GM12875 (cell line): ENCODE results near the gene RBM26.
A peak's percentile ranks its signal among the peaks of the same experiment; 100 is the strongest.

Experiments used
- H3K4me3 ChIP-seq: one replicate; pipeline ENCODE4 v1.5.1; 2011; ENCODE audit warnings: low read depth, low read length, control low read depth
- TF ChIP-seq, protein P1 (sequence below): IDR thresholded peaks from 2 replicates; pipeline ENCODE4 v1.5.1; 2011; ENCODE audit warnings: low read depth, mild to moderate bottlenecking, control low read depth, inconsistent platforms, low read length, moderate library complexity, borderline replicate concordance; ENCODE audit not compliant: insufficient read depth

The RBM26 gene, protein sequence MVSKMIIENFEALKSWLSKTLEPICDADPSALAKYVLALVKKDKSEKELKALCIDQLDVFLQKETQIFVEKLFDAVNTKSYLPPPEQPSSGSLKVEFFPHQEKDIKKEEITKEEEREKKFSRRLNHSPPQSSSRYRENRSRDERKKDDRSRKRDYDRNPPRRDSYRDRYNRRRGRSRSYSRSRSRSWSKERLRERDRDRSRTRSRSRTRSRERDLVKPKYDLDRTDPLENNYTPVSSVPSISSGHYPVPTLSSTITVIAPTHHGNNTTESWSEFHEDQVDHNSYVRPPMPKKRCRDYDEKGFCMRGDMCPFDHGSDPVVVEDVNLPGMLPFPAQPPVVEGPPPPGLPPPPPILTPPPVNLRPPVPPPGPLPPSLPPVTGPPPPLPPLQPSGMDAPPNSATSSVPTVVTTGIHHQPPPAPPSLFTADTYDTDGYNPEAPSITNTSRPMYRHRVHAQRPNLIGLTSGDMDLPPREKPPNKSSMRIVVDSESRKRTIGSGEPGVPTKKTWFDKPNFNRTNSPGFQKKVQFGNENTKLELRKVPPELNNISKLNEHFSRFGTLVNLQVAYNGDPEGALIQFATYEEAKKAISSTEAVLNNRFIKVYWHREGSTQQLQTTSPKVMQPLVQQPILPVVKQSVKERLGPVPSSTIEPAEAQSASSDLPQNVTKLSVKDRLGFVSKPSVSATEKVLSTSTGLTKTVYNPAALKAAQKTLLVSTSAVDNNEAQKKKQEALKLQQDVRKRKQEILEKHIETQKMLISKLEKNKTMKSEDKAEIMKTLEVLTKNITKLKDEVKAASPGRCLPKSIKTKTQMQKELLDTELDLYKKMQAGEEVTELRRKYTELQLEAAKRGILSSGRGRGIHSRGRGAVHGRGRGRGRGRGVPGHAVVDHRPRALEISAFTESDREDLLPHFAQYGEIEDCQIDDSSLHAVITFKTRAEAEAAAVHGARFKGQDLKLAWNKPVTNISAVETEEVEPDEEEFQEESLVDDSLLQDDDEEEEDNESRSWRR

DNA sequence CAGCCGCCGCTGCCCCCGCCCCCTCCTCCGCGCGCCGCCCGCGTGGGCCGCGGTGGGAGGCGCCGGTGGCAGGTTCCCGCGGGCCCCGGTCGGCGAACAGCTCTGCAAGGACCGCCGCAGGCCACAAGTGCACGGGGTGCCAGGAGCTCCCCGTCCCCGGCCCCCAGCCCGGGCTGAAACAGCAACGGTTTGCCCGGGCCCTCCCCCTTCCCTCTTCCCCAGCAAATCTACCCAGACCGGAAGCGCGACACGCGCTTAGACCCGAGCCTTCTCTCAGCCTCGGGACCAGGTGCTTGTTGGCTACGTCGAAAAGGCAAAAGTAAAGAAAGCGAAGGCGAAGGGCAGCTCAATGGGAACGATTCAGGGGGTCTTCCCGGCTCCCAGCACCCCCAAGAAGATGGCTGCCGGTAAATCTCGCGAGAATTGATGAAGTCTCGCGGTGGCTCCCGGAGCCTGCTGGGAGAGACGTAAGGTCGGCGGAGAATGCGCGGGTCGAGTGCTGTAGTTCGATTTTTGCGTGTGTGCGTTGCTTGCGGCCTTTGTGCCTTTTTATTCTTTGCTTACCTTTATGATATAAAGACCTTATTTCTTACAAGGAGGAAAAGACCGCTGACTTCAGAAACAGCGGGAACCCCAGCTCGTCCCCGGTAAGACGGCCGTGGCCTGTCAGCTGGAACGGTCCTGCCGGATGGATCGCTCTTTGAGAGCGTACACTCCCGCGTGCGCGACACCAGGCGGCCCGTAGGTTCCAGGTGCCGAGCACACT is at the start of gene RBM26:
Gene RBM26, minus strand, starts transcription at position 425 of the 766 bp plus-strand sequence. CDS start 481 bp downstream, outside the sequence.
- H3K4me3 ChIP-seq, result peak within 1 kb of the TSS; percentile 93
- TF ChIP-seq, protein P1, sequence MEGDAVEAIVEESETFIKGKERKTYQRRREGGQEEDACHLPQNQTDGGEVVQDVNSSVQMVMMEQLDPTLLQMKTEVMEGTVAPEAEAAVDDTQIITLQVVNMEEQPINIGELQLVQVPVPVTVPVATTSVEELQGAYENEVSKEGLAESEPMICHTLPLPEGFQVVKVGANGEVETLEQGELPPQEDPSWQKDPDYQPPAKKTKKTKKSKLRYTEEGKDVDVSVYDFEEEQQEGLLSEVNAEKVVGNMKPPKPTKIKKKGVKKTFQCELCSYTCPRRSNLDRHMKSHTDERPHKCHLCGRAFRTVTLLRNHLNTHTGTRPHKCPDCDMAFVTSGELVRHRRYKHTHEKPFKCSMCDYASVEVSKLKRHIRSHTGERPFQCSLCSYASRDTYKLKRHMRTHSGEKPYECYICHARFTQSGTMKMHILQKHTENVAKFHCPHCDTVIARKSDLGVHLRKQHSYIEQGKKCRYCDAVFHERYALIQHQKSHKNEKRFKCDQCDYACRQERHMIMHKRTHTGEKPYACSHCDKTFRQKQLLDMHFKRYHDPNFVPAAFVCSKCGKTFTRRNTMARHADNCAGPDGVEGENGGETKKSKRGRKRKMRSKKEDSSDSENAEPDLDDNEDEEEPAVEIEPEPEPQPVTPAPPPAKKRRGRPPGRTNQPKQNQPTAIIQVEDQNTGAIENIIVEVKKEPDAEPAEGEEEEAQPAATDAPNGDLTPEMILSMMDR, result no peak

DNA sequence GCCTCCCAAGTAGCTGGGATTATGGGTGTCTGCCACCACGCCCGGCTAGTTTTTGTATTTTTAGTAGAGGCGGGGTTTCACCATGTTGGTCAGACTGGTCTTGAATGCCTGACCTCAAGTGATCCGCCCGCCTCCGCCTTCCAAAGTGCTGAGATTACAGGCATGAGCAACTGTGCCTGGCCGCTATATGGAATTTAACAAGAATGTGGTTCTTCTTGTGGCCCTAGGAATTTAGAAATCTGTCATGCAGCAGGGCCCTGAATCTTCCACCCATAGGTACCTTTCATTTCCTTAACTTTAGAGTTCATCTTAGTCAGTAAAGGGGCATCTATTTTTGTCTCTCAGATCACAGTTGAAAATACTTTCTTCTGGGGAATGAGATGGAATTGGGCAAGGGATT is 49.3 kb upstream of the RBM26 start:
- TF ChIP-seq, protein P1, result no peak
- H3K4me3 ChIP-seq, result no peak overlapping the region

DNA sequence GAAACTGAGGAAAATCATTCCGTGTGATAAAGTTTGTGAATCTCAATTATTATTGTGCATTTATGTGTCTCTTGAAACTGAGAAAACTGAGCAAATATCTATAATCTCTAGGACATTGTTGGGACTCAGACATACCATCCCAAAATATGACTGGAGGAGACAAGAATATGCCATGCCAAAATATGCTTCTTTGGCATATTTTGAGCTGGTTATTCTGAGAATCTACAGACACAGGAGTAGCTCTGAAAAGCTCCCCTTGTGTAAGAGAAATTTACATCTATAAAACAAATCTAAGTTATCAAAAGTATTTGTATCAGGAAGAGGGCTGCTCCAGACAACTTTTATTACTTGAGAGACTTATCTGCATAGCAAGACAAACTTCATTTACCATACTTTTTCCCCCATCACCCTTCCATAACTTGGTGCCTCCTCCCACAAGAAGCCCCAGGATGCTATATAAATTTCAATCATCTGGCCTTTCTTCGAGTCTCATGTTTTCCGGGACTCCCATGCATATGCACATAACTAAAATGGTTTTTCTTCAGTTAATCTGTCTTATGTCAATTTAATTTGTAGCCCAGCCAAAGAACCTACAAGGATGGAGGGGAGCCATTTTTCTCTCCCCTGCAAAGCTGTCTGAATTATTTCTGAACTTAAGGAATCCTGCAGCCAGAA is 46.3 kb upstream of the RBM26 start:
- no peak overlapping the region for H3K4me3 ChIP-seq
- TF ChIP-seq, protein P1, result no peak

DNA sequence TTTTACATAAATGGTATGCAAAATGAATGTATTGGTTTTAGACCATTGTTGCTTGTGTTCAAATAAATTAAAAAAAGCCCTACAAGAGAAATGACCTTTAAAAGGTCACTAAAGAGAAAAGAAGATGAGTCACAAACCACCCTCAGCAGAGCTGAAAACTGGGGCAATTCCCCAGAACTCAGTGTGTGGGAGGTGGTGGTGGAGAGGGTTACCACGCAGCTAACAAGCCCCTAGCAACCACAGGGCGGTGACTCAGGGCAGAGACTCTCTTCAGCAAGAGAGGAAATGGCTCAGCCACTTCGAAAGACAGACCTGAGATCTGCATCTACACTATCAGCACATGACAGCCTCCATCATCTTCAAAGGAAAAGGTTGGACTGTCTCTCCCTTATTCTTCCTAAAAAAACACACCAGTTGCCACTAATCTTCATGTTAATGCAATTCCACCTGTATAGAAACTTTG is 45.5 kb upstream of the RBM26 start:
- TF ChIP-seq, protein P1, result no peak
- no peak overlapping the region for H3K4me3 ChIP-seq

DNA sequence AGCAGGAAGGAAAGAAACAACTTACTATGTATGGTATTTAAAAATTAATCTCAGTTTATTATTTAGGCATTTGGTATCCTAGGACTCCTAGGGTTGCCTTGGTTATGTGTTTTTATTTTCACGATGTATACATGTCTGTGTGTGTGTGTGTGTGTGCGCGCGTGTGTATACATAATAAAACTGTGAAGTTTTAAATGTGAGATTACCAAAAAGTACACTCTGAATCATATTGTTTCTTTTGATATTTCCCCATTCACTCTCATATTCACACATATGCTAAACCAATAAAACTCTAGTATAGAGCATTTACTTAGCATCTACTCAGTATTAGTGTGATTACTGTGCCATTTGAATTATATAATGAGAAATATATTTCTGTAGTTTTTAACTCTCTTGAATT is 44.1 kb upstream of the RBM26 start:
- TF ChIP-seq, protein P1, result no peak
- H3K4me3 ChIP-seq, result no peak overlapping the region

DNA sequence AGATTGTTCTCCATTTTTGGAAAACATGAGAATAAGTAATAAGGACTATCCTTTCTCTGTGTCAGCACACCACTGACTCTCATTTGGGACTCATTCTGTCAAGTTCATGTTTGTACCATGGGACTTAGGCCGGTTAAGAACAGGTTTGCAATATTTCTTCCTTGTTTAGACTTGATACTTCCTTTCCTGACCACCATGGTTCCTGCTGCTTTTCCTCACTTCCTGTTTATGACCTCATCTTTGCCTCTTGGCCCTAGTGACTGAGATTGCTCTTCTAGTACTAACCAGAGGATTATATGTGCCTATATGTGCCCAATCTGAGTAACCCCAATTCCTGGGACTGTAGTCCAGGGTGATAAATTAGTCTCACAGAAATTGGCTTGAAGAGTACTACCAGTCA is 42.4 kb upstream of the RBM26 start:
- H3K4me3 ChIP-seq, result no peak overlapping the region
- TF ChIP-seq, protein P1, result no peak
